Measurements from ENCODE around the gene APOLD1.

APOLD1 gene

DNA sequence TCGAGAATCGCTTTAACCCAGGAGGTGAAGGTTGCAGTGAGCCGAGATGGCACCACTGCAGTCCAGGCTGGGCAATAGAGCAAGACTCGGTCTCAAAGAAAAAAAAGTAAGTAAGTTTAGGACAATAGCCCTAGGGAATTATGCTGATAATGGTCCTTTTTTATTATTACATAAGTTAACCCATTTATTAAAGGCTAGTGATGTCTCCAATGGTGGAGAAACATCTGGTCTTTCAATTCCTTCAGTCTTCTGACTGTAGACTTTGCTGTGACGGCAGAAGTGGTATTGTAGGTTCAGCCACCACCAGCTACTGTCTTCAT lies 55.1 kb downstream of the APOLD1 start:
- no peak for TF ChIP-seq CTCF (IDR thresholded peaks at IDR 0.05; ENCODE audit: low read depth, low read length)
- no peak overlapping the region for H3K4me3 ChIP-seq (ENCODE audit: low read depth, low read length)
